Adipose tissue (tissue), 3 donors: Measurements from ENCODE around the gene TM9SF1. TPM values are rescaled to one million over a fixed set of nuclear protein-coding genes. Genes with fewer than 3 reads are reported as not detected.

Source experiments
- H3K27ac ChIP-seq: one replicate; pipeline ENCODE4 v1.5.1; 2013; ENCODE audit warnings: low read depth, low read length
- WGBS, 3 donors: extraction: QIAGEN DNeasy Blood & Tissue Kit; methylation state at CpG; one replicate each; pipeline ENCODE4 v1.1.7; 2013; 5-methylcytosine and 5-hydroxymethylcytosine counted together
- polyA plus RNA-seq, 3 donors: library from polyadenylated mRNA; stranded (reverse); fragments of 200-250 nt; gene quantifications; one replicate each; pipeline ENCODE4 v1.2.3, GENCODE V29; 2013
- donor health status: healthy with polysubstance abuse.
- donor health status: Bipolar disorder and iron deficiency.
- donor health status: healthy.

Gene TM9SF1
- polyA plus RNA-seq, 3 donors, result 13.6 to 44.0 (median 37.7) TPM

DNA sequence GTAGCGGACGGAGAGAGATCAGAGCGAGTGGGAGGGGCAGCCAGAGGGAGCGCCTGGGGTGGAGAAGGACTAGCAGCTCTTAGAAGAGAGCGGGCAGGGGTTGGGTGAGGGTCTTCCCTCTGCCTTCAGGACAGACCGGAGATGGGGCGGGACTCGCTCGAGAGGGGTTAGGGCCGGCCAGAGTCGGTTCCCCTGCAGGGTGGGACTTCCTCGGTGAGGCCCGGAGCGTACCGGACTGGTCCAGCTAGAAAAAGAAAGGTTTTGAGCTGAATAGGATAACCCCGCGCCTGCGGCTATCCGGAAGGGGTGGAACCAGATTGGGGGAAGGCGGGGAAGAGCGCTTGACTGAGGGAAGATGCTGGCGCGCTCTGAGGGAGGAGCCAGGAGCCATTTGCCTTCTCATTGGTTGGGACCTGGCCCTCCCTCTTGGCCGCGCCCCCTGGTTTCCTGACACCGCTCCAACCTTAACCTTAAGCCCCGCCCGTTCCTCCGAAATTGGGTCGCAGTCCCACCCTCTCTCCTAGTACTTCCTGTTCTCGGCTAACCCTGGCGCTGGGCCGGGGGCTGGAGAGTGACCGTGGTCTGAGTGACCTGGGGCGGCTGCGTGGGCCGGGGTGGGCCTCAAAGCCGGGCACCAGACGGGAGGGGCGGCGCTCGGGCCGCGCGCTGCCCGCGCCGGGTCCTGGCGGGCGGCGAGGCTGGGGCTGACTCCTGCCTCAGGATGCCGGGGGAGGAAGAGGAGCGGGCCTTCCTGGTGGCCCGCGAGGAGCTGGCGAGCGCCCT lies 48.1 kb downstream of the TM9SF1 start, which contains the start of gene RNF31:
Gene RNF31 (plus strand): TSS at position 521 of the 783 bp plus-strand sequence. CDS start 201 bp downstream, at position 722.
- 0 to 1% (median 1%) methylated on average over 42 to 57 of the region's 57 CpGs for WGBS, 3 donors
- peak within 1 kb of the TSS; percentile 51 for H3K27ac ChIP-seq

DNA sequence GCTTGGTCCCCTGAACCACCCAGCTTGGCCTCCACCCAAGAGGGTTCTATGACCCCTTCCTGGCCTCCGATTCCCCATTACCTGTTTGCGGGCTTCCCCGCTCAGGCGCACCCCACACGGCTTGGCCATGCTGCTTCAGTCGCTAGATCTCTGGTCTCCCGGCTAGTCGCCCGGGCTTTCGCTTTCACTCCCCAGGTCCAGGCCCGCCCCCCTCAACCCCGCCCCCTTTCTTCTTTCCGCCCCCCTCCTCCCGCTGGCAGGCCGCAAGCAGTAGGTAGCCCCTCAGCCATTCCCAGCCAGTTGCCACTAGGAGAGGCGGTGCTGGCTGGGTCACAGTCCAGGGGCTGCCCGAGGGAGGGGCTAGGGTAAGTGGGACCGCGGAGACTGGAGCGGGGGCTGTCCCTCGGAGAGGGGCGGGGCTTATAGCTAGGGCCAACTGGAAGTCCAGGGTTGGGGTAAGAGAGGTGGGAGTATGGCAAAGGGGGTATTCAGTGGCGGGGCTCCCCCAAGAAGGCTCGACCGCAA lies 48.7 kb downstream of the TM9SF1 start, which contains the start of gene PSME2:
Gene PSME2 (minus strand): TSS at position 158 of the 525 bp plus-strand sequence. CDS start 29 bp downstream, at position 129.
- 0 to 1% (median 1%) methylated on average over 25 of the region's 25 CpGs for WGBS, 3 donors

DNA sequence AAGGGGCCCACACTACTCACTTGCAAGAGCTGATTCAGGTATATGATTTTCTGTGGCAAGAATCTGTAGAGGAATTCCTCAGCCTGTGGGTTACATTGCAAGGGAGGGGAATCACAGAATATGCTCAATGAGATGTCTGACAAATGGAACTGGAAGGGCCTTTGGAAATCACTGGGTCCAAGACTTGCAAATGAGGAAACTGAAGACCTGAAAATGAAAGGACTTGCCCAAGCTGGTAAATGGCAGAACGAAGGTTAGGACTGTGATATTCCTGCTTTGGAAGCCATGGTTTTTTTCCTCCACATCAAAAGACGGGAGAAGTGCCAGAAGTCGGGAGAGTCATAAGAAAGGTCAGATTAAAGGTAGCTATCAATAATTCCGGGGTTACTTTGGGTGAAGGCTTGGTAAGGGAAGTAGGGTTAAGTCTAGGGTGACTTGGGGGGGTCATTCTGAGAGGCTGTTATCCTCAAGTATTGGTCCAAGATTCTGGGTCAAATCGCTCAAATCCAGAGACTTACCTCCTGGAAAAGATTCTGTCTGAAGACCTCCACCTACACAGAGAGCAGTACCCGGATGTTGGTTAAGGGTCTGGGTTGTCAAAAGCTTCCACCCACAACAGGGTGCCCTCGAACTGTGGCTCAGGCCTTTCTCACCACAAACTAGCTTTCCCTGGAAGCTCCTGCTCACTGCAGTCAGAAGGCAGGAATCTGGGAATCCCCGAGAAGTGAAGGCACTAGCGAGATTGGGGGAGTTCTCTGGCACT lies 49.4 kb downstream of the TM9SF1 start:
- 5 to 15% (median 12%) methylated on average over 9 of the region's 9 CpGs for whole genome bisulfite sequencing, 3 donors
- peak overlapping the region; percentile 51 for H3K27ac ChIP-seq

More for the DNA sequence above, 48.7 kb downstream of the TM9SF1 start, which contains the start of gene PSME2:
- peak within 1 kb of the TSS; percentile 51 for H3K27ac ChIP-seq

DNA sequence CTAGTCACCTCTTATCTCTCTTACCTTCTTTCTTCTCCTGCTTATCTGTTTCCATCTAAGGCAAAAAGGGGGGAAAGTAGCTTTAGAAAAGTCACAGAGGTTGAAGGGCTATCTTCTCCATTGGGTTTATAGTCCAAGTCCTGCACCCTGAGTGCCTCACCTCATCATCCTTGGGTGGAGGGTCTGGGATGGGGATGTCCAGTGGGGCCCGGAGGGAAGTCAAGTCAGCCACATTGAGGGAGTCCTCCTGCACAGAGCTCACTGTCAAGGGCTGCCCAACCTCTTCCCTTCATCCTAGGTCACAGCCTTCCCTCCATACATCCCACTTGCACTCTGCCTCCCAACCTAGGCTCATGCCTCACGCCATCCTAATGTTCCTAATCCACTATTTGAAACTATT lies 50.0 kb downstream of the TM9SF1 start:
- WGBS, 3 donors, result 83 to 97% (median 92%) methylated on average over 2 of the region's 2 CpGs
- H3K27ac ChIP-seq, result no peak overlapping the region

DNA sequence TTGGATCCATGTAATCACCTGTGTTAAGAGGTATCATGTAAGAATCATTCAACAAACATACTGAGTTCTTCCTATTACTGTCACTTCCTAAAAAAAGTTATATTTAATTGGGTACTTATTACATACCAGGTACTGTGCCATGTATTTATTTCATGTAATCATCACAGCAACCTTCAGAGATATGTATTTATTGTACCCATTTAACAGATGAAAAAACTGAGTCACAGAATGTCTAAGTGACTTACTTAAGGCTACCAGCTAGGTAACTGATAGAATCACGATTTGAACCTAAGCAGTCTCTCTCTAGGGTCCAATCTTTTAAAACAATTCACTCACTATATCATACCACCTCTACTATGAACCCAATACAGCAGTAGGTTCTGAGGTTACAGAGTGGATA lies 50.8 kb downstream of the TM9SF1 start:
- no peak overlapping the region for H3K27ac ChIP-seq
- 90 to 93% (median 91%) methylated on average over 1 of the region's 1 CpG for WGBS, 3 donors

DNA sequence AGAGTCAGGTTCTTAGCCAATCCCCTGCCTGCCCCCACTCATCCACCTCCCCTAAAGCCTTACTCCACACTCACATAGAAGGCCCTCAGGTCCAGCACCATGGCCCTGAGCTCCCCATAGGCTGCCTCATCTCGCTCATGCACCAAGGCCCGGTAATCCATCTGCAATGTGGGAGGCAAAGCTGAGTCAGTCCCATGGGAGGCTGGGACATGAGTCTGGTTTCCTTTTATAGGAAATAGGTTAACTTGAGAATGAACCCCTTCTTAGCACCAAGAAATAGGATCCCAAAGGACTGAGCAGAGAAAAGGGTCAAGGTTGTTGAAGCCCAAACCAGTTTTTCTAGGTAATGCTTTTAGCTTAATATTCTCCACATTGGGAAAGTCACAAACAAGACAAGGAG lies 51.7 kb downstream of the TM9SF1 start:
- 76 to 87% (median 80%) methylated on average over 2 of the region's 2 CpGs for WGBS, 3 donors

DNA sequence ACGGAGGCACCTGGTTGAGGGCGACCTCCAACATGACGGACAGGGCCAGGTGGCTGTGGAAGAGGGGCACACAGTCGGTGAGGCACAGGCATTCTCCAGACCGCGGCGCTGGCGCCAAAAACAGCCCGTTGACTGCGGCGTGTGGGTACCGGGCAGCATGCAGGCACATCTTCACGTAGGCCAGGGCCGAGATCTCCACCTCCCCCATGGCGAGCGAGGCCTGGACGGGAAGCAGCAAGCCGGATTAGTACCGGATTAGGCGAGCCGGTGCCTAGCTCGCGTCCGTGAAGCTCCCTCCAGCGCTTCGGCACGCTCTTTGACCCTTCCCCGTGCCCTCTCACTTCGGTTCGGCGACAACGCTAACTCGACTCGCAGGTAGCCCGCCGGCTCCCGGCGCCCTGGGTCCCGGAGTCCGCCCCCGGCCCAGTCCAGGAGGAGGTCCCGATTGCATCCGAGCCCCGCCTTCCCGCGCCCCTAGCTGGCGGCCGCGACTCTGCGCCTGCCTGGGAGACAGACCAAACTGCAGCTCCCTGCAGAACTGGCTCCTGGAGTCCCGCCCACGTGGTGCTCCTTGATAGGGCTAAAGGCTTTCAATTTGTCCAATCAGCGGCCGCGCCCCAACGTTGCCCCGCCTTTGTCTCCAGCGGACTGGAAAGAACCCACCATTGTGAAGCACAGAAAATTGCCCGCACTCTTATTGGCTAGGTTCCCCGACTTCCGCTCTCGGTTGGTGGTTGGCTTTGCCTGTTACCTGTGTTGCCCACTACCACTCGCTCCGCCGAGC lies 54.0 kb downstream of the TM9SF1 start, which contains the start of gene EMC9:
Gene EMC9 (minus strand): TSS at position 495 of the 784 bp plus-strand sequence. CDS start 287 bp downstream, at position 208.
- H3K27ac ChIP-seq, result peak within 1 kb of the TSS; percentile 61
- 0 to 1% (median 0%) methylated on average over 61 to 65 of the region's 65 CpGs for WGBS, 3 donors

More for the DNA sequence above, 51.7 kb downstream of the TM9SF1 start:
- no peak overlapping the region for H3K27ac ChIP-seq

DNA sequence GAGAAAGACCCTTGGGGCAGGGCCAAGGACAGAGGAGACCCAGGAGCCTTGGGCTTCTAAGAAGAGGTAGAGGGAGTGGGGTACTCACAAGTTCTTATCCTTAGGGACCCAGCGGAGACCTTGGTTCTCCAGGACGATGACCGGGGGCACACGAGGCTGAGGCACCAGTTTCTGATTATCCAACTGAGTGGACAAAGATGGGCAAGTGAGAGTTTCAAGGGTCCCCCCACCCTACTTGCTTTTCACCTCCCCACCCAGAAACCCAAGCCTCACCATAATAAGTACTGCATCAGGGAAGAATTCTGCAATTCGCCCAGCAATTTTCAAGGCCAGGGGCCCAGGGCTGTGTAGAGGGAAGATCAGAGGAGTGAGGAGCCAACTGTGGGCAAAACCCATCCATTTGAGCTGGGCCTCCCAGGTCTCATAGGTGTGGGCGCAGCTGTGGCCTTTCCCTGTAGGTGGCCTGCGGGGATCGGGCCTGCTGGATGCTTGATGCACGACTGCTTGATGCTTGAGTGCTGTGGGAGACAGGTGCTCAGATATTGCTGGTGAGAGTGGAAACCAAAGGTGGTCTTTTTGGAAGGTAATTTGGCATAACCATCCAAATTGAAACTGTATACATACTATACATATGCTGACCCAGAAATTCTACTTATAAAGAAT lies 55.8 kb downstream of the TM9SF1 start:
- H3K27ac ChIP-seq, result no peak overlapping the region
- WGBS, 3 donors, result 66 to 93% (median 89%) methylated on average over 9 of the region's 9 CpGs

Other genes with a start within 250 kb of the TM9SF1 start
- gene DHRS4, start 241.7 kb downstream of the TM9SF1 start, polyA plus RNA-seq, result 10 to 100 TPM; 30.6 to 56.1 (median 55.8) TPM
- gene DHRS4L2, start 206.5 kb downstream of the TM9SF1 start, polyA plus RNA-seq, result 10 to 100 TPM; 21.3 to 51.4 (median 26.8) TPM
- under 1 TPM; 0.10 to 0.56 (median 0.52) TPM for gene CARMIL3, start 143.4 kb downstream of the TM9SF1 start, polyA plus RNA-seq
- gene CPNE6, start 123.9 kb downstream of the TM9SF1 start, polyA plus RNA-seq, result under 1 TPM in 1 of 3 donors, not detected in 2; 0.01 TPM
- gene PCK2, start 101.1 kb downstream of the TM9SF1 start, polyA plus RNA-seq, result 10 to 100 TPM; 22.0 to 75.5 (median 29.5) TPM
- 10 to 100 TPM; 27.7 to 65.1 (median 35.6) TPM for gene DCAF11, start 80.7 kb downstream of the TM9SF1 start, polyA plus RNA-seq
- 1 to 10 TPM; 1.5 to 1.7 (median 1.6) TPM for gene NRL, start 80.5 kb downstream of the TM9SF1 start, polyA plus RNA-seq
- 1 to 10 TPM in 1 of 3 donors, under 1 TPM in 1, not detected in 1; 0.61 to 4.6 TPM for gene FITM1, start 64.8 kb downstream of the TM9SF1 start, polyA plus RNA-seq
- gene PSME1, start 59.2 kb downstream of the TM9SF1 start, polyA plus RNA-seq, result 100 to 1,000 TPM in 2 of 3 donors, 10 to 100 TPM in 1; 98.0 to 228 (median 151) TPM
- gene EMC9, start 53.9 kb downstream of the TM9SF1 start, polyA plus RNA-seq, result 10 to 100 TPM; 16.3 to 17.3 (median 17.2) TPM
- gene PSME2, start 48.8 kb downstream of the TM9SF1 start, polyA plus RNA-seq, result 100 to 1,000 TPM in 2 of 3 donors, 10 to 100 TPM in 1; 73.7 to 193 (median 107) TPM
- 10 to 100 TPM; 36.9 to 49.6 (median 39.3) TPM for gene RNF31, start 47.9 kb downstream of the TM9SF1 start, polyA plus RNA-seq
- 10 to 100 TPM; 36.3 to 79.1 (median 42.5) TPM for gene IRF9, start 34.2 kb downstream of the TM9SF1 start, polyA plus RNA-seq
- 10 to 100 TPM in 1 of 3 donors, 1 to 10 TPM in 2; 3.9 to 19.8 (median 9.4) TPM for gene REC8, start 23.4 kb downstream of the TM9SF1 start, polyA plus RNA-seq
- gene IPO4, start 6.6 kb downstream of the TM9SF1 start, polyA plus RNA-seq, result 10 to 100 TPM; 11.7 to 36.1 (median 26.7) TPM
- gene TSSK4, start 10.3 kb upstream of the TM9SF1 start, polyA plus RNA-seq, result under 1 TPM in 2 of 3 donors, not detected in 1; 0.05 to 0.06 TPM
- gene CHMP4A, start 18.0 kb upstream of the TM9SF1 start, polyA plus RNA-seq, result 100 to 1,000 TPM in 1 of 3 donors, 10 to 100 TPM in 2; 59.6 to 108 (median 85.4) TPM
- gene MDP1, start 20.6 kb upstream of the TM9SF1 start, polyA plus RNA-seq, result 10 to 100 TPM; 17.7 to 47.6 (median 21.9) TPM
- gene NEDD8, start 36.9 kb upstream of the TM9SF1 start, polyA plus RNA-seq, result 100 to 1,000 TPM in 2 of 3 donors, 10 to 100 TPM in 1; 82.9 to 296 (median 245) TPM
- 10 to 100 TPM; 37.3 to 52.7 (median 52.0) TPM for gene GMPR2, start 37.5 kb upstream of the TM9SF1 start, polyA plus RNA-seq
- gene TINF2, start 47.2 kb upstream of the TM9SF1 start, polyA plus RNA-seq, result 10 to 100 TPM; 35.3 to 58.9 (median 49.3) TPM
- 1 to 10 TPM; 2.5 to 4.6 (median 3.3) TPM for gene TGM1, start 67.7 kb upstream of the TM9SF1 start, polyA plus RNA-seq
- gene RABGGTA, start 76.2 kb upstream of the TM9SF1 start, polyA plus RNA-seq, result 10 to 100 TPM; 20.7 to 27.0 (median 23.0) TPM
- 10 to 100 TPM; 11.3 to 26.4 (median 14.8) TPM for gene DHRS1, start 104.3 kb upstream of the TM9SF1 start, polyA plus RNA-seq
- 10 to 100 TPM in 2 of 3 donors, 1 to 10 TPM in 1; 6.8 to 11.6 (median 11.0) TPM for gene NOP9, start 104.4 kb upstream of the TM9SF1 start, polyA plus RNA-seq
- 10 to 100 TPM; 10.3 to 18.0 (median 10.6) TPM for gene CIDEB, start 112.5 kb upstream of the TM9SF1 start, polyA plus RNA-seq
- gene LTB4R2, start 114.7 kb upstream of the TM9SF1 start, polyA plus RNA-seq, result 1 to 10 TPM in 2 of 3 donors, under 1 TPM in 1; 0.79 to 5.9 (median 2.6) TPM
- 10 to 100 TPM in 1 of 3 donors, 1 to 10 TPM in 2; 5.1 to 13.3 (median 6.2) TPM for gene LTB4R, start 116.1 kb upstream of the TM9SF1 start, polyA plus RNA-seq
- 100 to 1,000 TPM in 1 of 3 donors, 10 to 100 TPM in 1, 1 to 10 TPM in 1; 8.7 to 107 (median 56.4) TPM for gene ADCY4, start 139.6 kb upstream of the TM9SF1 start, polyA plus RNA-seq
- gene RIPK3, start 144.6 kb upstream of the TM9SF1 start, polyA plus RNA-seq, result 10 to 100 TPM in 1 of 3 donors, 1 to 10 TPM in 2; 7.2 to 15.0 (median 8.4) TPM
- gene NFATC4, start 172.7 kb upstream of the TM9SF1 start, polyA plus RNA-seq, result 100 to 1,000 TPM in 1 of 3 donors, 10 to 100 TPM in 2; 12.2 to 166 (median 39.6) TPM
- gene NYNRIN, start 203.6 kb upstream of the TM9SF1 start, polyA plus RNA-seq, result 1 to 10 TPM; 2.7 to 7.6 (median 3.8) TPM
- gene CBLN3, start 234.2 kb upstream of the TM9SF1 start, polyA plus RNA-seq, result 1 to 10 TPM in 2 of 3 donors, under 1 TPM in 1; 0.89 to 4.3 (median 3.0) TPM
- 10 to 100 TPM; 17.9 to 29.2 (median 24.5) TPM for gene KHNYN, start 234.5 kb upstream of the TM9SF1 start, polyA plus RNA-seq
- 10 to 100 TPM; 41.0 to 59.4 (median 48.7) TPM for gene SDR39U1, start 247.3 kb upstream of the TM9SF1 start, polyA plus RNA-seq